ENCODE results near the gene PDZD2. TPM values are rescaled to one million over a fixed set of nuclear protein-coding genes. Genes with fewer than 3 reads are reported as not detected.
A peak's percentile ranks its signal among the peaks of the same experiment; 100 is the strongest.

PDZD2 gene
- total and polyA plus RNA-seq, 9 donors, result 21.2 to 58.2 (median 37.8) TPM

DNA sequence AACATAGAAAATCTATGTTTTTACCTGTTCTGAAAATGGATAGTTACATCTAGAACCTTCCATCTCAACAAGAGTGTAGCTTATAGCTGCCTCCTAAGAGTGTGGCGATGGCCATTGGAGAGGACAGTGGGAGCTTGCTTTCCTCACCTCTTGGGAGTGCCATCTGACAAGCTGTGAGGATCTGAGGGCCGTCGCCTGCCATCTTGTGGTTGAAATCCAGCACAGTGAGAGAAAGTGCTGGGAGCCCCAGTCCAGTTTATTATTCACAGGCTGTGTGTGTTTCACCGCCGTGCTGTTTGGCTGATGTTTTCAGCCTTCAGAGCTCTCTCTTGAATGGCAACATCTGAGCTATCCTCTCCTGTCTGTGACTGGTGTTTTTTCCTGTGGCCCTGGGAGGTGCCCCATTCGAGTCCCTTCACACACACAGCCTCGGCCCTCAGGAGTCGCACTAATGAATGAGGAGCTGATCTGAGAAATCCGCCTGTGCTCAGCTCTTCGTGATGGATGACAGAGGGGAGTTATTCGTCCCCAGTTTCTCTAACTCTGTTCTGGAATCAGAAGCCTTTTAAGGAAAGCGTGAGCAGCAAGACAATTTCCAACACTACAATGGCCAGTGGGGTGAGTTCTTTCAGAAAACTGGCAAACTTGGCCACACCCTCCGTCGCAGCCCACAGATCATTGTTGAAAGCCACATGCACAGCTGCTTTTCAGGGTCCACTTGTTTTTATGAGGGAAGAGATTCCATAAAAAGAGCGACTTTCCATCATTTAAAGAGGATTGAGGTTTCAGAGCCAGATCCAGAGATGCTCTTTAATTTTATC, 170.3 kb downstream of the PDZD2 start:
- intact Hi-C loops (cut with DNase I), result loop anchor here in 3 of 4 donors (5.0 kb wide), 1 partner anchor 227 kb away; no protein-coding TSS in a partner anchor
- 50 to 56% (median 55%) methylated on average over 14 to 15 of the region's 15 CpGs for WGBS, 3 donors
- TF ChIP-seq POLR2A (IDR thresholded peaks at IDR 0.05) (no peak), CTCF (IDR thresholded peaks at IDR 0.05) (peak; percentile 16 to 57 (median 23))
- Histone ChIP-seq H3K27ac (no peak overlapping the region), H3K9me3 (no peaks in the 10 kb centered on the region), H3K4me1 (ENCODE audit: insufficient read depth) (no peaks in the 10 kb centered on the region), H3K4me3 (no peak overlapping the region), H3K36me3 (no peaks in the 10 kb centered on the region), H3K27me3 (no peaks in the 10 kb centered on the region)
- DNase-seq, result peak; percentile 48 to 73 (median 56)

- H3K36me3 ChIP-seq, result no peaks in the 10 kb centered on the region
- no peak overlapping the region for H3K4me3 ChIP-seq
- H3K27me3 ChIP-seq, result no peaks in the 10 kb centered on the region
- no peak for TF ChIP-seq POLR2A (IDR thresholded peaks at IDR 0.05)
- 59 to 75% (median 64%) methylated on average over 1 of the region's 1 CpG for WGBS, 3 donors
- no peaks in the 10 kb centered on the region for H3K4me1 ChIP-seq (ENCODE audit: insufficient read depth)
- no peak overlapping the region for H3K27ac ChIP-seq
- no peaks in the 10 kb centered on the region for H3K9me3 ChIP-seq
- DNase-seq, result peak in 1 of 5 donors; percentile 11
- intact Hi-C loops (cut with DNase I), result no loop called here
These were observed 172.3 kb downstream of the PDZD2 start for GRCh38 chr5:31811210-31811609.

GRCh38 chr5:31815376-31815775, 176.4 kb downstream of the PDZD2 start:
- H3K4me1 ChIP-seq (ENCODE audit: insufficient read depth), result no peaks in the 10 kb centered on the region
- H3K27me3 ChIP-seq, result no peaks in the 10 kb centered on the region
- TF ChIP-seq CTCF (IDR thresholded peaks at IDR 0.05) (no peak), EP300 (IDR thresholded peaks at IDR 0.05) (no peak), POLR2A (IDR thresholded peaks at IDR 0.05) (no peak)
- H3K36me3 ChIP-seq, result no peaks in the 10 kb centered on the region
- intact Hi-C loops (cut with DNase I), result no loop called here
- H3K4me3 ChIP-seq, result no peak overlapping the region
- no peak overlapping the region for H3K27ac ChIP-seq
- 49 to 65% (median 53%) methylated on average over 3 of the region's 3 CpGs for WGBS, 3 donors
- no peaks in the 10 kb centered on the region for H3K9me3 ChIP-seq
- no peak for DNase-seq

GRCh38 chr5:31819926-31820516, 181.1 kb downstream of the PDZD2 start:
- Histone ChIP-seq H3K27ac (no peak overlapping the region), H3K27me3 (no peaks in the 10 kb centered on the region), H3K4me1 (ENCODE audit: insufficient read depth) (no peaks in the 10 kb centered on the region), H3K9me3 (no peaks in the 10 kb centered on the region), H3K4me3 (no peak overlapping the region), H3K36me3 (no peaks in the 10 kb centered on the region)
- DNase-seq, result no peak
- TF ChIP-seq CTCF (IDR thresholded peaks at IDR 0.05), result no peak
- no peak for TF ChIP-seq EP300 (IDR thresholded peaks at IDR 0.05)
- WGBS, 3 donors, result 70 to 80% (median 79%) methylated on average over 4 of the region's 4 CpGs
- intact Hi-C loops (cut with DNase I), result loop anchor here in 2 of 4 donors (10.0 kb wide), 1 partner anchor 275 kb away; no protein-coding TSS in a partner anchor

- no peaks in the 10 kb centered on the region for H3K4me1 ChIP-seq (ENCODE audit: insufficient read depth)
- no peak overlapping the region for H3K27ac ChIP-seq
- no peak for DNase-seq
- intact Hi-C loops (cut with DNase I), result loop anchor here in 2 of 4 donors (10.0 kb wide), 1 partner anchor 271 kb away; no protein-coding TSS in a partner anchor
- no peaks in the 10 kb centered on the region for H3K27me3 ChIP-seq
- 17 to 45% (median 37%) methylated on average over 3 of the region's 3 CpGs for WGBS, 3 donors
- no peak overlapping the region for H3K4me3 ChIP-seq
- H3K36me3 ChIP-seq, result no peaks in the 10 kb centered on the region
- no peak for TF ChIP-seq CTCF (IDR thresholded peaks at IDR 0.05)
- TF ChIP-seq POLR2A (IDR thresholded peaks at IDR 0.05), result no peak
- no peak for TF ChIP-seq EP300 (IDR thresholded peaks at IDR 0.05)
- H3K9me3 ChIP-seq, result no peaks in the 10 kb centered on the region
These were observed 184.5 kb downstream of the PDZD2 start for GRCh38 chr5:31823472-31823871.
